GM23248 (cell line): Measurements from ENCODE around the gene EIF4A2.
"Not testable (repeated sequence)": the region's sequence is repeated elsewhere in the genome, so short reads cannot be mapped to it uniquely, and the experiment has no call there.

ENCODE experiments used
- EZH2 ChIP-seq: fragments of 200-600 bp; sonication (generic); IDR thresholded peaks from 2 replicates; pipeline ENCODE4 v1.6.1; 2018; ENCODE audit warnings: antibody characterized with exemption, mild to moderate bottlenecking; ENCODE audit not compliant: insufficient read depth, poor library complexity, severe bottlenecking
- EZH2phosphoT487 ChIP-seq: fragments of 200-600 bp; sonication (generic); IDR thresholded peaks from 2 replicates; pipeline ENCODE4 v1.6.1; 2018; ENCODE audit warnings: antibody characterized with exemption, moderate library complexity, mild to moderate bottlenecking, low read depth; ENCODE audit not compliant: insufficient read depth

DNA sequence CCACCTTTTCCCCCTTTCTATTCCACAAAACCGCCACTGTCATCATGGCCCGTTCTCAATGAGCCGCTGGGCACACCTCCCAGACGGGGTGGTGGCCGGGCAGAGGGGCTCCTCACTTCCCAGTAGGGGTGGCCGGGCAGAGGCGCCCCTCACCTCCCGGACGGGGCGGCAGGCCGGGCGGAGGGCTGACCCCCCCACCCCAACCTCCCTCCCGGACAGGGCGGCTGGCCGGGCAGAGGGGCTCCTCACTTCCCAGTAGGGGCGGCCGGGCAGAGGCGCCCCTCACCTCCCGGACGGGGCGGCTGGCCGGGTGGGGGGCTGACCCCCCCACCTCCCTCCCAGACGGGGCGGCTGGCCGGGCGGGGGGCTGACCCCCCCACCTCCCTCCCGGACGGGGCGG, 27.9 kb downstream of the EIF4A2 start:
- TF ChIP-seq EZH2phosphoT487, EZH2: not testable (repeated sequence)
